Midbrain (tissue), 1 donor: ENCODE results near the gene PTPN12.
"Not testable (repeated sequence)": the region's sequence is repeated elsewhere in the genome, so short reads cannot be mapped to it uniquely, and the experiment has no call there.

Experiments used
- DNase-seq: peaks from one replicate; lab custom pipeline; 2025; lab: John Stamatoyannopoulos, UW

PTPN12 gene

GRCh38 chr7:77537136-77537777 lies at the start of gene PTPN12:
Gene PTPN12 (plus strand): TSS chr7:77537295. CDS start chr7:77537547, 252 bp downstream.
- DNase-seq, result peak; percentile 80

DNA sequence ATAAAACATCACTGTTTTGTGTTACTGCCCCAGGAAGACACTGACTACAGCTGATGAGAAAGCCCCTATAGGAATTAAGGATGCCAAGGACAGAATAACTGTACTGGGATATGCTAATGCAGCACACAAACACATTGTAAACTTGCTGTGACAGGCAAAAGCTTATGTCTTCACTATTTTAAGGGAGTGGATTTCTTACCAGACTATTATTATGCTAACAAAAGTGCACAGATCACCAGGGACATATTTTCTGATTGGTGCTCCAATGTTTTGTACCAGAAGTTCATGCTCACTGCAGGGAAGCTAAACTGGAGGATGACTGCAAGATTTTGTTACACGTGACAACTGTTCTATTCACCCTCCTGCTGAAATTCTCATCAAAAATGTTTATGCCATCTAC lies 48.1 kb upstream of the PTPN12 start:
- DNase-seq, result no peak

DNA sequence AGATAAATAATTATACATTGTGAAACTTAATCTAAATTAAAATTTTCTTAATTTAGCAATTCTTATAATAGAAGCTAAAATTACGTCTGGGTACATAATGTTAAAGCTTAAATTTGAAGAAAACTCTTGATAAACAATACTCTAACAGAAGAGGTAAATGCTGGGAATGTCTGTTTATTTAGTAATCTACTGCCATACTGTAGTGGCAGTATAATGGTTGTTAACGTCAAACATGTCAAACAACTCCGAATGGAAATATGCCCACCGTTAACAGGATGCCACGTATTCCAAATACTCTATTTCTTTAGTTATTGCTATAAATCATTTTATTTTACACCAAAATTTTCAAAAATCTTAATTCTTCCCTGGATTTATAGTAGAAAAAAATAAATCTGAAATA lies 40.0 kb upstream of the PTPN12 start:
- DNase-seq, result no peak

DNA sequence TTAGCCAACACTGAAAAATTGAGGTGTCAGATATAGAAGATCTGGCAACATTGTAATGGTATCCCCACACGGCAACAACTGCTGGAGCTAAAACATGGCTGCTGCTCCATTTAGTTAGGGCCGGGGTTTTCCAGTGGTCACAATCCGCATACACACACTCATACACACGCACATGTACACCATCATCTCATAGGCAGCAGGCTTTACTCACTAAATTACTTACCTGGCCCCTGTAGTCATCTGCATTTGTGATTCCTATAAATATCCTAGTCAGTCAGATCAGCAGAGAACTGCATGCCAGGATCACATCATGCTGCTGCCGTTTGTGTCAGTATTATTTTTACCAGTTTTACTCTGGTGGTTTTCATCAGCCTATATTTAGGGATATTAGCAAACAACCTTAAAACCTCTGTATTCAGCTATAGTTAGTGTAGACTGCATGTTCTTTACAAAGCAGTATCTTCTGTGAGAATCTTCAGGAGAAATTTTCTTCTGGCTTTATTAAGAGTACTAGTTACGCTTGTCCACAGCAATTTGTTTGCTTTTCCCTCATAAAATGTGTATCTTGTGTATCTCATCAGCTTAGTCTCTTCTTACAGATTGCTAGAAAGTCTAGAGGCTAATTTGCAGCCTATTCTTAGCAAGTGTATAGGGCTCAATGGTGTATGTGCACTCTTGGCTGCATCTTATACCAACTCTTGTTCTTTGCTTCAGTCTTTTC lies 38.3 kb upstream of the PTPN12 start:
- DNase-seq, result no peak

DNA sequence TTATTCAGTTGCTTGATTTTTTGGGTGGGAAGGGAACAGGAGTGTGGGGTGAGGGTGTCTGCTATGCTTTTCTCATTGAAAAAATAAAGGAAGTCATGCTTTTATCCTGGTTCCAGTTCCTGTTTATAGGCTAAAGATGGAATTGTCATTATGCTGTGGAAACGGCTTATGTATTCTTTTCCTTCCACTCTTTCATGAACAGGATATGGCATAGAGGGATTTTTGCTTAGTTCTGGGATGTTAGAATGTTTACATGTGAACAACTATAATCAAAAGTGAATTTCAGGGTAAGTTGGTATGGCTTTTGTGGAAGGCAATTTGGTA lies 35.9 kb upstream of the PTPN12 start:
- DNase-seq, result no peak

DNA sequence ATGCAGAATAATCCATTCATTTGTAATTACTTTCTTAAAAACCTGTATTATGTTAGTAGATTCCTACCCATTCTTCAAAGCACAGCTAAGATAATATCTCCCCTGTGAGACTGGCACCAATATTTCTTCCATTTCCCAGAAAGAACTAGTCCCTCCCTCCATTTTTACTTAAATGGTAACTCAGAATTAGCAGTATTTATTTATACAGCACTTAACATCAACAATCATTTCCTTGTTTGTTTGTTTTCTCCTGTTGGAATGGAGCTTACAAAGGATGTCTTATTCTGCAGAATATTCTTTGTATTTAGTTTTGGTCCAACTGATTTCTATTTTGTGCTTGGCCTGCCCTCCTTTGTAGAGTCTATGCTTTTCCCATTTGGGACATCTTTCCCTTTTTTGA lies 32.1 kb upstream of the PTPN12 start:
- no peak for DNase-seq

DNA sequence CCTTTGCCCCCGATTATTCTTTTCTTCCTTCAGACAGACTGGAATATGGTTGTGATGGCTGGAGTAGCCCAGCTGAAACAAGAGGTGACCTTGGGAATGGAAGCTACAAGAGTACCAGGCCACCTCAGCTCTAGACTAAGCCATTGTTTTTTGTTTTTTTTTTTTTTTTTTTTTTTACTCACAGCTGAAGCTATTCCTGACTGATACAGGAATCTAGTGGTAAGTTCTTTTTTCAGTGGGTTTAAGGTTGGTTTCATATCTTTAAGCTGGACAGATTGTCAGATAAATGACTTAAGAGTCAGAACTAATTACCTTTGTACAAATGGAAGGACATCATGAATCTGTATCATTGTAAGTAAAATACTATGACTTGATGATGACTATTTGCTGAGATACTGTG lies 30.2 kb upstream of the PTPN12 start:
- DNase-seq, result no peak

DNA sequence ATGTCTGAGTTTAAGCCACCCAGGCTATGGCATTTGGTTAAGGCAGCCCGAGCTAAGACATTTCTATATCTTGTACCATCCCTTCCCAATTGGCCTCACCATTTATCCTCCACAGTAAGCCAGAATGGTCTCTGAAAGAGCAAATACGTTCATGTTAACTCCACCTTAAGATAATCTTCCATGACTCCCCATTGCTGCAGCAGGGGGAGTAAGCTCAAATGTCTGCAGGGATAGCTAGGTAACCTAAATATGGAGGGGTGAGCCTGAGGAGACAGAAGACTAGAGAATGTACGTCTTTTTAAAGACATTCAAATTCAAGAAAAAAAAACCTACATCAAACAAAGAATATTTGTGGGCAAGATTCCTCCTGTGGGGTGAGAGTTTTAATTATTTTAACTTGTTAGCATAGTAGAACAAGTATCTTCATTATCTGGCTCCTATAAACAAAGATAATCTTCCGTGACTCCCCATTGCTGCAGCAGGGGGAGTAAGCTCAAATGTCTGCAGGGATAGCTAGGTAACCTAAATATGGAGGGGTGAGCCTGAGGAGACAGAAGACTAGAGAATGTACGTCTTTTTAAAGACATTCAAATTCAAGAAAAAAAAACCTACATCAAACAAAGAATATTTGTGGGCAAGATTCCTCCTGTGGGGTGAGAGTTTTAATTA lies 24.0 kb upstream of the PTPN12 start:
- not testable (repeated sequence) for DNase-seq

DNA sequence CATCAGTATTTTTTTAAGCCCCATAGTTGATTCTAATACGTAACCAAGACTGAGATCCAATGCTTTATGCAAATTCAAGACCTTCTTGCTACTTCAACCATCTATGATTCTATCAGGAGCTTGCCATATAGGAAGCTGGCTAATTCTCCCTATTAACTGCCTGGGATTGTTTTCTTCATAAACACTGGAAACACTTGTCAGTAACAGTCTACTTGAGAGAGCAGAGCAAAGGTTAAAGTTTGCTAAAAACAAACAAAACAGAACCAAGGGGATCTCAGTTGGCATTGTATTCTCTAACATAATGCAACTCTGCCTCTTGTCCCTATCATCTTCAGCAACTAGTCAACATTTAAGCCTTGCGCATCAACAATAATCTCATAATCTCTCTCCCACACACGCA lies 21.0 kb upstream of the PTPN12 start:
- no peak for DNase-seq

GRCh38 chr7:77520261-77520660 lies 16.8 kb upstream of the PTPN12 start:
- no peak for DNase-seq

GRCh38 chr7:77521537-77521936 lies 15.6 kb upstream of the PTPN12 start:
- DNase-seq, result not testable (repeated sequence)

- no peak for DNase-seq
These were observed 12.4 kb upstream of the PTPN12 start for GRCh38 chr7:77524731-77525130.

DNA sequence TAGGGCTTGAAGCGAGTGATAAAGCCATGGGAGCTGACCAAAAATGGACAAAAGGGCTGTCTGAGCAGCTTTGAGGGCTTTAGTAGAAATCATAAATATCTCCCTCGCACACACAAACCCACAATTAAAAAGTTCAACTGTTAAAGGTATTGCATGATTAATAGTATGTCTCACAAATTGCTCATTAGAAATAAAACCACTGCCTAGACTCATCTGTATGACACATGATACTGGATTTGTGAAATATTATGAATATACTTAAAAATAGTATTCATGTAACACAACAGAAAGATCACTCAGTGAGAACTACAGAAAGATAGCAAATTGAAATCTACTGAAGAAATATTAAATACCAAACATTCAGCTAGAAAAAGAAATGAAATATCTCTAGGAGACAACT lies 11.9 kb upstream of the PTPN12 start:
- DNase-seq, result no peak

DNA sequence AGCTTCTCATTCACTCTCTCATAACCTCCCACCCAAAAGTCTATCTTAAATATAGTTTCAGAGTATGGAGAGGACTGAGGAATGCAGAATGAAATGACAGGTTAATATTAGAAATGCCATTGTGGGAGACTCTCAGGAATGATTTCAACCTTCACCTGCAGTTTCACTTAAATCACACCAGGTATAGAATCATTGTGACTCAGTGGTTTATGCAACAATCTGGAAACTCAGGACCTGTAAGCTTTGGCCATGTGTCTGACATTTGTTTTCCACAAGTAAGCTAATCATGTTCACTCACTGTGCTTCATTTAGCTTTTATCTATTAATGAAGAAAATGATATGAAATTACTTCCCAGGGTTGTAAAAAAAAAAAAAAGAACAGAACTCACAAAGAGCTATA lies 8.7 kb upstream of the PTPN12 start:
- DNase-seq, result no peak

- DNase-seq, result no peak
These were observed 7.8 kb upstream of the PTPN12 start for GRCh38 chr7:77529279-77529678.

- DNase-seq, result no peak
These were observed 6.1 kb upstream of the PTPN12 start for GRCh38 chr7:77531038-77531437.

DNA sequence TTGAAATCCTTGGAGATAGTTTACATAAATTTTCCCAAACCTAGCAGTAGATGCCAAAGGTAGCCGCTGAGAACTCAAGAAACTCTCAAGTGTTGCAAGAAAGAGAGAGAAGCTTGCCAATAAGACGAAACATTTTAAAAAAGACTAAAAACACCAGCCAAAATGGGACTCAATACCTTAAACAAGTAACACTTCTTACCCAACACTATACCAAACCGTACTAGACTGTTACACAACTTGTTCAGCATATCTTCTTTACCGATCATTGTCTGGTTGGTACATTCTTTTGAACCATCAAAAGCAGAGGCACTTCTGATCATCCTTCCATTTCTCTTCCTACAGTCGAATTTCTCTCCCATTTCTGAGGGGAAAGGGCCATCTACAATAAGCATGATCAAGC lies 4.8 kb upstream of the PTPN12 start:
- DNase-seq, result no peak

DNA sequence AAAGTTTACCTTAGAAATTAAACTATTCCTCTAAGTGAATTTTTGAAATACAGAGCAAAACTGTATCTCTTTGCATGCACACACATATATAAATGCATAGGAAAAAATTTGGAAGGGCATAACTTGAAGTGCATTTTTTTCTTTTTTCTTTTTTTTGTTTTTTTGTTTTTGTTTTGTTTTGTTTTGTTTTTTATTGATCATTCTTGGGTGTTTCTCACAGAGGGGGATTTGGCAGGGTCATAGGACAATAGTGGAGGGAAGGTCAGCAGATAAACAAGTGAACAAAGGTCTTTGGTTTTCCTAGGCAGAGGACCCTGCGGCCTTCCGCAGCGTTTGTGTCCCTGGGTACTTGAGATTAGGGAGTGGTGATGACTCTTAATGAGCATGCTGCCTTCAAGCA lies 4.4 kb upstream of the PTPN12 start:
- DNase-seq, result not testable (repeated sequence)

GRCh38 chr7:77534046-77534445 lies 3.0 kb upstream of the PTPN12 start:
- not testable (repeated sequence) for DNase-seq

- DNase-seq, result no peak
These were observed 1.1 kb upstream of the PTPN12 start for GRCh38 chr7:77536017-77536412.

GRCh38 chr7:77536413-77537135 lies 521 bp upstream of the PTPN12 start:
- peak; percentile 98 for DNase-seq

DNA sequence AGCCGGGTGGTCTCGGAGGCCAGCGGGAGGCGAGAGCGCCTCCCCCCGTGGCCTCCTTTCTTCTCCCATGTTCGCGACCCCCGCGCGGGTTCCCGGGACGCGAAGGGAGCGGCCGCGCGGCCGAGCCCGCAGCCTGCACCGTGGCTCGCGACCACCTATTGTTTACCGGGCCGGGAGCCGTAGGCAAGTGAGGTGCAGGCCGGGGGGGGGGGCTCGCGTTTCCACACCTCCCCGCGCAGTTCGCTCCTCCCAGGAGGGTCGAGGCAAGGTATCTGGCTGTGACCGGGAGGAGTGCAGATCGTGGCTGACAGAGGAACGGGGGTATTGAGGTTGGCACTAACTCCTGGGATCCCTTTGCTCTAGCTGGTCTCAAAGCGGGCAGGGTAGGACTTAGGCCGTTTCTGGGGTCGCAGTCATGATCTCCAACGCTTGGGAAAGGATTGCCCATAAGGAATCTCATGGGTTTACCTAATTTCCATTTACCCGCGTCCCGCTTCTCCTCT lies 734 bp downstream of the PTPN12 start:
- no peak for DNase-seq
